ENCODE data around the gene SHB.

- TF ChIP-seq CTCF (IDR thresholded peaks at IDR 0.05) (no peak), POLR2A (IDR thresholded peaks at IDR 0.05) (no peak)
Measured at GRCh38 chr9:37987467-37987981, 81.5 kb downstream of the SHB start.
